Measurements from ENCODE around the gene SEMA4D. TPM values are rescaled to one million over a fixed set of nuclear protein-coding genes. Genes with fewer than 3 reads are reported as not detected.
A peak's percentile ranks its signal among the peaks of the same experiment; 100 is the strongest.
"Not testable (repeated sequence)": the region's sequence is repeated elsewhere in the genome, so short reads cannot be mapped to it uniquely, and the experiment has no call there.

Gene SEMA4D
- polyA plus RNA-seq, 5 donors = 20.9 to 26.7 (median 21.4) TPM

DNA sequence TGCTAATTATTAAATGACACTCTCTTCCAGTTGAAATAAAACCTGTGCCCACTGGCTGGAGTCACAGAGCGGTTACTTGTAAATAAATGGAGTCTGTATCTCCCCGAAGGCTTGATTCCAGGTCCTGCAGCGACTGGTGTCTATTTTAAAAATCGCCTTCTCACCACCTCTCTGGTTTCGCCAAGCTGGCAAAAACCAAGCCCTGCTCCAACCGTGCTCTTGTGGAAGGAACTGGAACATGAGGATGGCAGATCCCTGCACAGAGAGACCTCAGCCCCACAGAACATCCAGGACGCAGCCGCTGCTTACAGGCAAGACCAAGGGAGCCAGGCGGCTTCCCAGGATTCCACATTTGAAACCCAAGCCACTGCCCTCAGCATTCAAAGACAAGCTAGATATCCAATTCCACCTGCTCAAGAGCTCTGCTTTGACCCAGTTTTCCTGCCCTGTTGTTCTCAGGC lies 15.0 kb downstream of the SEMA4D start:
- DNase-seq = no peak

DNA sequence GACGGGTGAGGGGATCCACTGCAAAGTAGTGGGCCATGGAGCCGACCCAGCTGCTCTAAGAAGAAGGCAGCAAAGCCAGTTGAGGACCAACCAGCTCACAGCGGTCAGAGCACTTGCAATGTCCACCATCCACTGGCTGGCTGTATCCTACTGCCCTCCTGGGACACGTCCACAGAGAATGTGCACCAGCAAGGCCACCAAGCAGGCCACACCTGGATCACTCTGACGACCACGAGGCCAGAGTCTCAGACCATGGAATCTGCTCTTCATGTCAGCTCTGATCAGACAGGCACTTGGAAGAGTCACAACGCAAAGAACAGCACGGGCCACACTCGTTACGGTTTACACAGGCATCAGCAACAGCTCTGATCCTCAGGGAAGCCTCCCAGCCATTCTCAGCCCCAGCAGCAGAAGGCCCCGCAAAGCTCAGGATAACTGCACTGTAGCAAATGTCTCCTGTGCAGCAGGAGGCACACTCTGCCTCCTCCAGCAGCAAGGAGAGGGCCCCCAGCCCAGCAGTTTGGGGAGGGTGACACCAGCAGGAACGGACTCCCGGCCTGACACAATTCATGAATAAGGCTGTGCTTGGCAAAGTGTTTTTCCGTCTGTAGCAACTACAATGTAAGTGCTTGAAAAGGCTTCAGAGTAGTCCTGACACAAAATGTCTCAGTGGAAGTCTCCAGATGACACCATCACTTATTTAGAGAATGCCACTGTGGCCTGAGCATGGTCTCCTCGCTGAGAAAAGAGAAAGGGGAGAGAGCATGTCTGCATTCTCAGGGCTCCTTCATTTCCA lies 15.7 kb downstream of the SEMA4D start:
- DNase-seq = no peak

DNA sequence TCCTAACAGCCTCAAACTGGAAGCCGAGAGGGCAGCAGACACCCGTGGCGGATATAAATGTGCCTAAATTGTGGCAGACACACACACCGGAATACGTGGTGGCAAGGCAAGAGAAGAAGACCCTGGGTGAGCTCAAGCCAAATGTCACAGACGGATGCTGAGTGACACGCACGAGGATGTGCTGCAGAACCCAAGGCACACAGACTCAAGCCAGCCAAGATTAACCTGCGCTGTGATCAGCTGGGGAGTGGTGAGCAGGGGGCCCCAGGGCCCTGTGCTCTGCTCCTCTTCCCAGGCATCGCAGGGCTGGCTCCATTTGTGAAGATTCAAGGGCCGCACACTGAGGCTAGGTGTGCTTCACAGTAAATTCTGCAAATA lies 16.4 kb downstream of the SEMA4D start:
- DNase-seq = no peak

DNA sequence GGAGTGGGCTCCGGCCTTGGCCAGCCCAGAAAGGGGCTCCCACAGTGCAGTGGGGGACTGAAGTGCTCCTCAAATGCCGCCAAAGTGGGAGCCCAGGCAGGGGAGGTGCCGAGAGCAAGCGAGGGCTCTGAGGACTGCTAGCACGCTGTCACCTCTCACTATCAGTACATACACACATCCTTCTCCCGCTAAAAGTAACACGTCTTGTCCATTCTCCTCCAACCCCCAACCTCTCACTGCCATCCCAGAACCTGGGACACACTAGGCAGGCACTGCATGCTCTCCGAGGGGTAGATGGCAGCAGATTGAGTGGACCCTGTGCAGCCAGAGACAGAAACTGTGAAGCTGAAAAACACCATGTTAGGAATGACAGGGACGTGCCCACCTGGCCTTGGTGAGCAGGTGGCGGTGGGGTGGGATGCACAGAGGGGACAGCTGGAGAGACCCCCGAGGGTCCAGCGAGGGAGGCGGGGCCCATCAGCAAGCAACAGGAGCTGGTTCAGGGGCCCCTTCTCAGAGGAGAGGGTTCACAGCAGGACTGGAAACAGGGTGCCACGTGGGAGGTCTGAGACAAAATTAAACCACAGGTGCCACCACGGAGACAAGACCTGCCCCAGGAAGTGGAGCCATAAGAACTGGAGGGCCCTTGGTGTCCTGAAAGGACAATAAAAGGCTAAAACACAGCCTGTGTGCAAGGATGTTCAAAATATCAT lies 16.9 kb downstream of the SEMA4D start:
- DNase-seq = no peak

DNA sequence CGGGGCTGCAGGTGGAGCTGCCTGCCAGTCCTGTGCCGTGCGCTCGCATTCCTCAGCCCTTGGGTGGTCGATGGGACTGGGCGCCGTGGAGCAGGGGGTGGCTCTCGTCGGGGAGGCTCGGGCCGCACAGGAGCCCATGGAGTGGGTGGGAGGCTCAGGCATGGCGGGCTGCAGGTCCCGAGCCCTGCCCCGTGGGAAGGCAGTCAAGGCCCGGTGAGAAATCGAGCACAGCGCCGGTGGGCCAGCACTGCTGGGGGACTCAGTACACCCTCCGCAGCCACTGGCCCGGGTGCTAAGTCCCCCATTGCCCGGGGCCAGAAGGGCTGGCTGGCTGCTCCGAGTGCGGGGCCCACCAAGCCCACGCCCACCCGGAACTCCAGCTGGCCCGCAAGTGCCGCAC lies 17.5 kb downstream of the SEMA4D start:
- DNase-seq = not testable (repeated sequence)

DNA sequence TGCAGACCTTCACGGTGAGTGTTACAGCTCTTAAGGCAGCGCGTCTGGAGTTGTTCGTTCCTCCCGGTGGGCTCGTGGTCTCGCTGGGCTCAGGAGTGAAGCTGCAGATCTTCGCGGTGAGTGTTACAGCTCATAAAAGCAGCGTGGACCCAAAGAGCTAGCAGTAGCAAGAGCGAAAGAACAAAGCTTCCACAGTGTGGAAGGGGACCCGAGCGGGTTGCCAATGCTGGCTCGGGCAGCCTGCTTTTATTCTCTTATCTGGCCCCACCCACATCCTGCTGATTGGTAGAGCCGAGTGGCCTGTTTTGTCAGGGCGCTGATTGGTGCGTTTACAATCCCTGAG lies 18.3 kb downstream of the SEMA4D start:
- not testable (repeated sequence) for DNase-seq

GRCh38 chr9:89478821-89479668 lies 18.9 kb downstream of the SEMA4D start:
- DNase-seq = no peak

DNA sequence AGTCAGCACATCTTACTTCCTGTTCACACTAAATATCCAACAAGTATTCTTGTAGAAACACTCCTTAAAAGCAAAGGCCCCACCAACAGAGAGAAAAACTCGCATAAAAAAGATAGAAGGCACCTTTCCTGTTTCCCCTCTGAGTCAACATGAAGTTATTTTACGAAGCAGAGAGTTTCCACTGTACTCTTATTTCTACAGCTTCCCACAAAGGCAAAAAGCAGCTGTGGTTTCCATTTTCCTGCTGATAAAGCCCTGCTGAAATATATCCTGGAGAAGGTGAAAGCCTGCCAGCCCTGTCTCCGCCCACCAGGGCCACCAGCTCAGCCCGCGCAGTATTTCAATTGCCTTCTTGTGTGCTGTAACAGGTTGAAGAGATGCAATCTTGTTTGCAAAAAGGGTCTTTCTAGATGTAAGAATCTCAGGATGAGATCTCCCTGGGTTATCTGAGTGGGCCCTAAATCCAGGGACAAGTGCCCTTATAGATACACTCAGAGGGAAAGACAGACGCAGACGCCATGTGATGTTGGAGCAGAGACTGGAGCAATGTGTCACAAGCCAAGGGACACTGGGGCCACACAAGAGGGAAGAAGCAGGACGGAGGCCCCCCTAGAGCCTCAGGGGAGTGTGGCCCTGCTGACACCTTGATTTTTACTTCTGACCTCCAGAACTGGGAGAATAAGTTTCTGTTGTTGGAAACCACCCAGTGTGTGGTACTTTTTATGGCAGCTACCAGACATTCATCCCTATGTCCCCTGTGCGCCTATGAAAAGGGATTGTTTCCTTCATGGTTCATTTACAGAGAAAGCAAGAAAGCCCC lies 19.9 kb downstream of the SEMA4D start:
- peak in 1 of 2 donors; percentile 13 for DNase-seq

- DNase-seq = no peak
Measured at GRCh38 chr9:89477384-89477783, 20.5 kb downstream of the SEMA4D start.

- no peak for DNase-seq
Measured at GRCh38 chr9:89476546-89476945, 21.4 kb downstream of the SEMA4D start.

GRCh38 chr9:89475891-89476440 lies 21.9 kb downstream of the SEMA4D start:
- no peak for DNase-seq

DNA sequence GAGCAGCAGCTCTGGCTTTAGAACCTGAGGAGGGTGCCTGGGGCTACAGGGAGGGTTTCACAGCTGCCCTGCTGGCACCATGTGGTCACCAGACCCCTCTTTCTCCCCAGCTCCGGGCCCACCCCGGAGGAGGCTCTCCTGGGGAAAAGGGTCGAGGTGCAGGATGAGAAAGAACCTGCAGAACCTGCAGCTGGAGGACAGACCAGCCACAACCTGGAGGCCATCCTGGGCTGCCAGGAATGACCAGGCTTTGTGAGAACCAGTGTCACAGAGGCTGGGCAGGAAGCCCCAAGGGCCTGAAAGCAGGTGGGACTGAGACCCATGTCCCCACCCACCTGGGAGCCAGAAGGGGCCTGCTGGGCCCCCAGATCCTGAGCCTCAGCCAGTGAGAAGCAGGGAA lies 23.0 kb downstream of the SEMA4D start:
- DNase-seq = no peak

- DNase-seq = peak; percentile 31 to 53
Measured at GRCh38 chr9:89473762-89474469, 24.0 kb downstream of the SEMA4D start.

- not testable (repeated sequence) for DNase-seq
Measured at GRCh38 chr9:89471796-89472320, 26.1 kb downstream of the SEMA4D start.

DNA sequence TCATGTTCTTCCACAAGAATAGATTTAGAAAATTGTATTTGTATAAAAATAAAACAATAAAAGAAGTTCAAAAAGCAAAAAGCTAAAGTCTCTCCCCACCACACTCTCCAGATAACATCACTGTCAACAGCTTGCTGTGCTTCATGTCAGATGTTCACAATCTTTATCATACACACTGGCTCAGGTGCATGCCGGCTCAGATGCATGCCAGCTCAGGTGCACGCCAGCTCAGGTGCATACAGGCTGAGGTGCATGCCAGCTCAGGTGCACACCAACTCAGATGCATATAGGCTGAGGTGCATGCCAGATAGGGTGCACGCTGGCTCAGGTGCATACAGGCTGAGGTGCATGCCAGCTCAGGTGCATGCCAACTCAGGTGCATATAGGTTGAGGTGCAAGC lies 26.5 kb downstream of the SEMA4D start:
- no peak for DNase-seq

GRCh38 chr9:89470224-89470839 lies 27.6 kb downstream of the SEMA4D start:
- no peak for DNase-seq

DNA sequence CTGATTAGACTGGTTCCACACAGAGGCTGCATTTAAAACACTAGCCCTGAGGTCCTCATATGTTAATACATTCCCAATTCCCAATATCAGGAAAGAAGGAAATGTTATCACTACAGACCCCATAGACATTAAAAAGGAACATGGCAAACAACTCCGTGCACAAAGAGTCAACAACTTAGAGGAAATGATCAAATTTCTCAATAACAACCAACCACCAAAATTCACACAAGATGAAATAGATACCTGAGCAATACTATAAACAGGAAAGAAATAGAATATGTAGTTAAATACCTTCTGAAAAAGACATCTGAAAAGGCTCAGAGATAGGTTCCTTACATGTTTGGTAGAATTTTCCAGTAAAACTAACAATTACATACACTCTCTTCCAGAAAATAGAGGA lies 28.9 kb downstream of the SEMA4D start:
- no peak for DNase-seq

DNA sequence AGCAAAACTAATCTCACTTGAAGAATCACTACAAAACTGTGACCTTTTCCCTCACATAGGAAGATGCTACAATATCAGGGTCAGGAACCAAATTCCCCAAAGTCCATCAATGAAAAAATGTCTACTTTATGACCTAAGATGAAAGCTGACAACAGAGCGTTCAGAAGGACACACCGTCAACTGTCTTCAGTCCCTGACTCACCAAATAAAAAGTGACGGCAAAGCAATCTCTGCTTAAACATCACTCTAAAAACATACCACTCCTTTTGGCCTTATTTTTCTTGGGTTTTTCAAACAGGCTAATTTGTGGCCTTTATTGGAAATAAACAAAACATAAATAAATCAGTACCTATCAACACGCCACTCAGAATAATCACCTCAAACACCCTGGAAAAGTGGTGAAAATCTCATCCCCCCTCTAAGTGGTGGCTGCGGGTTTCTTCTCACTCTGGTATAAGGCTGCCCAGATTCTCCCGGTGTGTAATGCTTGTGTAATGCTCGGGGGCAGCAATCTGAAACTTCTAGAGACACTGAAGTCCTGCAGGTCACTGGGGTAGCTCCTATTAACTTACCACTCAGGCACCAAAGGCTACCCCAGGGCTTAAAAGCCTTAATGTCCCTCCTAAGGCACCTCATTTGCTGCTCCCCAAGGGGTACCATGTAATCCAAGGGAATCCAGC lies 29.5 kb downstream of the SEMA4D start:
- no peak for DNase-seq

- no peak for DNase-seq
Measured at GRCh38 chr9:89467278-89467625, 30.7 kb downstream of the SEMA4D start.

All from right lung (tissue), 5 donors.